SKM-1 (cell line): ENCODE data around the gene GAL3ST2.
"Not testable (repeated sequence)": the region's sequence is repeated elsewhere in the genome, so short reads cannot be mapped to it uniquely, and the experiment has no call there.

Experiments used
- DNase-seq: peaks from one replicate; lab custom pipeline; 2025; ENCODE audit not compliant: unreplicated experiment; lab: John Stamatoyannopoulos, UW

Gene GAL3ST2

DNA sequence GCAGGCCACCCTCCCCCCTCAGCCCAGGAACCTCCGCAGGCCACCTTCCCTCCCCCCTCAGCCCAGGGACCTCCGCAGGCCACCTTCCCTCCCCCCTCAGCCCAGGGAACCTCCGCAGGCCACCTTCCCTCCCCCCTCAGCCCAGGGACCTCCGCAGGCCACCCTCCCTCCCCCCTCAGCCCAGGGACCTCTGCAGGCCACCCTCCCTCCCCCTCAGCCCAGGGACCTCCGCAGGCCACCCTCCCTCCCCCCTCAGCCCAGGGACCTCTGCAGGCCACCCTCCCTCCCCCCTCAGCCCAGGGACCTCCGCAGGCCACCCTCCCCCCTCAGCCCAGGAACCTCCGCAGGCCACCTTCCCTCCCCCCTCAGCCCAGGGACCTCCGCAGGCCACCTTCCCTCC lies 29.6 kb downstream of the GAL3ST2 start:
- not testable (repeated sequence) for DNase-seq

DNA sequence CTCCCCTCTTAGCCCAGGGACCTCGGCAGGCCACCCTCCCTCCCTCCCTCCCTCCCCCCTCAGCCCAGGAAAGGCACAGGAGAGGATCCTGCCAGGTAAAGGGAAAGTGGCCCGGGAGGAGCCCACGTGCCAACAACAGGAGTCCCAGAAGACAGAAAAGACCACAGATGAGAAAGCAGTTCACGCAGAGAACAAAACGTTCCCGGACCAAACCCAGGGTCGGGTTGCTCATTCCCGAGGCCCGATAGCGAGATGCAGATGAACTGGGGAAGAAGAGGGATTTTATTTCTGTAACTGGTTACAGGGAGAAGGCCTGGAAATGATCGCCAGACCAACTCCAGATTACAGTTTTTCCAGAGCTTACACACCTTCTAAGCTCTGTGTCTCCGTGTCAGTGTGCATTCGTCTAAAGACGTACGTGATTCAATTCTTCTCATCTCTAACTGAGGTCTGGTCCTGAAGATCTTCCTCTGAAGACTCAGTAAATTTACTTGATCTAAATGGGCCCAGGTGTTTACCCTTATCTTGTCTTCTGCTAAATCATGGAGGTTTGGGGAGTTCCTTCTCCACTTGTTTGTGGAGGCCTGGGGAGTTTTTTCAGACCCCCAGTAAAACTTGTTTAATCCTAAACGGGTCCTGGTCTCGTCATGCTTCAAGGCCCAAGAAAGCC lies 31.6 kb downstream of the GAL3ST2 start:
- DNase-seq, result no peak

GRCh38 chr2:241808721-241809382 lies 32.2 kb downstream of the GAL3ST2 start, which contains the start of gene NEU4:
Gene NEU4, plus strand, starts transcription at chr2:241809193. Its CDS starts 5,292 bp downstream, at chr2:241814485.
- DNase-seq, result no peak

GRCh38 chr2:241809383-241810306 lies 33.0 kb downstream of the GAL3ST2 start:
- no peak for DNase-seq

- DNase-seq, result no peak
These were observed 33.9 kb downstream of the GAL3ST2 start for GRCh38 chr2:241810307-241811200.

- DNase-seq, result no peak
These were observed 34.8 kb downstream of the GAL3ST2 start for GRCh38 chr2:241811201-241811951.

DNA sequence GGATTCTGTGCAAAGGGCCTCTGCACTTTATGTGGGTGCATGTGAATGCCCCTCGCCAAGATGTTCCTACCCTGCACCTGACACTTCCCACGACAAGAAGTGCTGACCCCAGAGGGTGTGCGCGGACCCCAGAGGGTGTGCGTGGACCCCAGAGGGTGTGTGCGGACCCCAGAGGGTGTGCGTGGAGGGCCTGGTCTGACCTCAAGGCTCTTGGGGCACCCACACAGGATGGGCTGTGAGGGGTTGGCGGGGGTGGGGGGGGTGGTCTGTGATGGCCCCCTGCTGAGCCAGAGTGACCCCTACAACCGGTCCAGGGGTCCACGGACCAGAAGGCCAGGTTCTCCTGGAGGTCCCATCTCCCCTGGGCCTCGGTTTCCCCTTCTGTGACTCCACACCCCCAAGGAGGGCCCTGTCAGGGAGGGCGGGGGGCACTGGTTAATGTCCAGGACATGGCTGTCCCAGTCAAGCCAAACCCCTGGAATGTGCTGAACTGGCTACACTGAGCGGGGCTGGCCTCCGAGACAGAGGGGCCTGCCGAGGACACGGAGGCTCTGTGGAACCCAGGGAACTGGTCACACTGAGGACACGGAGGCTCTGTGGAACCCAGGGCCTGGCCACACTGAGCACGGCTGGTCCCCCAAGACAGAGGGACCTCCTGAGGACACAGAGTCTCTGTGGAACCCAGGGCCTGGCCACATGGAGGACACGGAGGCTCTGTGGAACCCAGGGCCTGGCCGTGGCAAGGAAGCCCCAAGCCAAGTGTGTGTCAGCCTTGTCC lies 35.5 kb downstream of the GAL3ST2 start:
- DNase-seq, result no peak

GRCh38 chr2:241812730-241813643 lies 36.4 kb downstream of the GAL3ST2 start:
- DNase-seq, result no peak

GRCh38 chr2:241813644-241814392 lies 37.2 kb downstream of the GAL3ST2 start:
- no peak for DNase-seq

DNA sequence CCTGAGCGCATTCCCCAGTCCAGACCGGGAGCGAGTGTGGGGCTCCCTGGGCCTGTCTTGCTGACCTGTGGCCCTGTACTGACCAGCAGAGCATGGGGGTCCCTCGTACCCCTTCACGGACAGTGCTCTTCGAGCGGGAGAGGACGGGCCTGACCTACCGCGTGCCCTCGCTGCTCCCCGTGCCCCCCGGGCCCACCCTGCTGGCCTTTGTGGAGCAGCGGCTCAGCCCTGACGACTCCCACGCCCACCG lies 37.7 kb downstream of the GAL3ST2 start:
- DNase-seq, result no peak

- no peak for DNase-seq
These were observed 38.2 kb downstream of the GAL3ST2 start for GRCh38 chr2:241814643-241815476.

- no peak for DNase-seq
These were observed 39.1 kb downstream of the GAL3ST2 start for GRCh38 chr2:241815477-241816430.

DNA sequence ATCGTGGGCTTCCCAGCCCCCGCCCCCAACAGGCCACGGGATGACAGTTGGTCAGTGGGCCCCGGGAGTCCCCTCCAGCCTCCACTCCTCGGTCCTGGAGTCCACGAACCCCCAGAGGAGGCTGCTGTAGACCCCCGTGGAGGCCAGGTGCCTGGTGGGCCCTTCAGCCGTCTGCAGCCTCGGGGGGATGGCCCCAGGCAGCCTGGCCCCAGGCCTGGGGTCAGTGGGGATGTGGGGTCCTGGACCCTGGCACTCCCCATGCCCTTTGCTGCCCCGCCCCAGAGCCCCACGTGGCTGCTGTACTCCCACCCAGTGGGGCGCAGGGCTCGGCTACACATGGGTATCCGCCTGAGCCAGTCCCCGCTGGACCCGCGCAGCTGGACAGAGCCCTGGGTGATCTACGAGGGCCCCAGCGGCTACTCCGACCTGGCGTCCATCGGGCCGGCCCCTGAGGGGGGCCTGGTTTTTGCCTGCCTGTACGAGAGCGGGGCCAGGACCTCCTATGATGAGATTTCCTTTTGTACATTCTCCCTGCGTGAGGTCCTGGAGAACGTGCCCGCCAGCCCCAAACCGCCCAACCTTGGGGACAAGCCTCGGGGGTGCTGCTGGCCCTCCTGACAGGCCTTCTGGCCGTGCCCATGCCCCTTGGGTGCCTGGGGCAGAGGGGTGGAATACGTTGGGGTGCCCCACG lies 40.0 kb downstream of the GAL3ST2 start:
- no peak for DNase-seq

- no peak for DNase-seq
These were observed 40.7 kb downstream of the GAL3ST2 start for GRCh38 chr2:241817126-241817820.
